SK-N-MC (cell line): ENCODE measurements around the gene TNIK.

ENCODE experiments used
- EZH2 ChIP-seq: fragments of 200-600 bp; sonication (generic); IDR thresholded peaks from one replicate; pipeline ENCODE4 v1.6.1; 2017; ENCODE audit warnings: antibody characterized with exemption
- POLR2AphosphoS5 ChIP-seq: IDR thresholded peaks from 2 replicates; pipeline ENCODE4 v1.6.1; 2012; ENCODE audit warnings: mild to moderate bottlenecking, low read depth, low read length, borderline replicate concordance

GRCh38 chr3:171155122-171155700 lies 305.0 kb downstream of the TNIK start:
- TF ChIP-seq POLR2AphosphoS5 (no peak), EZH2 (no peak)
